Mucosa of stomach (tissue), 1 donor: Measurements from ENCODE around the gene CPM.

ENCODE experiments used
- H3K27me3 ChIP-seq: one replicate; pipeline ENCODE4 v1.7.0; 2013; ENCODE audit warnings: mild to moderate bottlenecking, low read length; ENCODE audit not compliant: control insufficient read depth, insufficient read depth
- H3K36me3 ChIP-seq: one replicate; pipeline ENCODE4 v1.7.0; 2013; ENCODE audit warnings: low read length; ENCODE audit not compliant: control insufficient read depth, insufficient read depth
- H3K4me1 ChIP-seq: one replicate; pipeline ENCODE4 v1.7.0; 2013; ENCODE audit warnings: mild to moderate bottlenecking, low read length; ENCODE audit not compliant: control insufficient read depth, insufficient read depth
- H3K4me3 ChIP-seq: one replicate; pipeline ENCODE4 v1.7.0; 2013; ENCODE audit warnings: low read length
- H3K9ac ChIP-seq: one replicate; pipeline ENCODE4 v1.7.0; 2013; ENCODE audit warnings: mild to moderate bottlenecking, low read length, moderate library complexity
- H3K9me3 ChIP-seq: one replicate; pipeline ENCODE4 v1.7.0; 2013; ENCODE audit warnings: mild to moderate bottlenecking, low read length, moderate library complexity; ENCODE audit not compliant: control insufficient read depth
- donor health status: Pancreatic carcinoma.

The CPM gene

DNA sequence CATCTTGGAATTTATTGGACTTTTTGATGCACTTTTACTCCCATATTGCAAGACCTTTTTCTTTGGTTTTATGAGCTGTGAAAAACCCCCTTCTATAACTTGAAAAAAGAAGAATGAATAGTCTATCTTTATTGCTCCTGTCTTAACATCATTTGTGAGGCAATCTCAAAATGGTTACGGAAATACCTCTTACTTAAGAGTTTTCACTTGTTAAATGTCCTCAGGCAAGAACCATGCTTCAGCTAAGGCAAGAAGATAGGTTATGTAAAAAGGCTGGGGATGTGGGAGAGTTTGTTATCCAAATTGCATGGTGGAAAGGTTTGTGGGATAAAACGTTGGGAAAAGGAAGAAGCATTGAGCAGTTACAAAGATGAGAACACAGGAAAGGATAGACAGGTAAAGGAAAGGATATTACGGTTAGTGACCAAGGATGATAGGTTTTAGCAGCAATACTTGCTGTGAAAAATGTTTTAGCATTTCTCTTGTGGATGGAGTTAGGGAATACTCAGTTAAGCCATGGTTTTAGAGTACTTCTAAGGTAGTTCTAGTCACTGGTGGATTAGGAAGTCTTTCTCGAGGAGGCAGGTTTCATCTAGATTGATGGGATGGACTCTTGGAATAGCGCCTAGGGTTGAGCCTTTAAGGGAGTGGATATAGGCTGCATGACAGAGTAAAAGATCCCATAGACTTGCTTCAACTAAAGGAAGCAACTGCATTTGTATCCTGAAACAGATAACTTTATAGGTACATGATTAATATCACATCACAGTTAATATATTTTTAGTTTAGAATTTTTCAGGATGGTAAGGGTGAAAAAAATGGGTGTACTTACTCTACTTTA lies 94.7 kb downstream of the CPM start:
- Histone ChIP-seq H3K36me3 (no peaks in the 10 kb centered on the region), H3K4me3 (no peak overlapping the region), H3K9ac (no peak overlapping the region), H3K4me1 (no peaks in the 10 kb centered on the region), H3K27me3 (no peaks in the 10 kb centered on the region), H3K9me3 (no peaks in the 10 kb centered on the region)

DNA sequence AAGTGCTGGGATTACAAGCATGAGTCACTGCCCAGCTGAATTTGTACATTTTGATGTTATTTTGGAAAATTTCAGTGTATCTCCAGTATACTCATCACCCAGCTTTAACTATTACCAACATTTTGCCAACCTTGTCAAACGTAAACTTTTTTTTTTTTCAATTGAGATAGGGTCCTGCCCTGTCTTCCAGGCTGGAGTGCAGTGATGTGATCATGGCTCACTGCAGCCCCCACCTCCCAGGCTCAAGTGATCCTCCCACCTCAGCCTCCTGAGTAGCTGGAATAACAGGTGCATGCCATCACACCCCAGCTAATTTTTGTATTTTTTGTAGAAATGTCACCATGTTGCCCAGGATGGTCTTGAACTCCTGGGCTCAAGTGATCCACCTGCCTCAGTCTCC lies 95.8 kb downstream of the CPM start:
- H3K27me3 ChIP-seq: no peaks in the 10 kb centered on the region
- H3K36me3 ChIP-seq: no peaks in the 10 kb centered on the region

GRCh38 chr12:68835333-68835908 lies 97.5 kb downstream of the CPM start:
- Histone ChIP-seq H3K36me3 (no peaks in the 10 kb centered on the region), H3K9ac (no peak overlapping the region), H3K9me3 (no peaks in the 10 kb centered on the region), H3K4me3 (no peak overlapping the region), H3K27me3 (no peaks in the 10 kb centered on the region), H3K4me1 (no peaks in the 10 kb centered on the region)

More for the DNA sequence above, 95.8 kb downstream of the CPM start:
- H3K9ac ChIP-seq: no peak overlapping the region
- no peak overlapping the region for H3K4me3 ChIP-seq
- no peaks in the 10 kb centered on the region for H3K9me3 ChIP-seq
- no peaks in the 10 kb centered on the region for H3K4me1 ChIP-seq

DNA sequence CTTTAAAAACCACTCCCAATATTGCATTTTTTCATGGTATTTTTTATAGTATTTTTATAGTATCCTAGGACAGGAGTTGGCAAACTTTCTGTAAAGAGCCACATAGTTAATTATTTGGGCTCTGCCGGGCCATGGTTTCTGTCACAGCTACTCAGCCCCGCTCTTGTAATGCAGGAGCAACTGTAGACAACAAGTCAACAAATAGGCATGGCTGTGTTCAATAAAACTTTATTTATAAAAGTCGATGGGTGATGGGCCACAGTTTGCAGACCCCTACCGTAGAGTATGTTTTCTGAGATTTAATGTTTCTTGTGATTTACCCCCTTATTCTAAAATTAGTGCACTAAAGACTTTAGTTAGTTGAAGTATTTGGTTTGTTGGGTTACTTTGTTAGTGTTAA lies 99.5 kb downstream of the CPM start:
- no peak overlapping the region for H3K4me3 ChIP-seq
- no peaks in the 10 kb centered on the region for H3K27me3 ChIP-seq
- no peaks in the 10 kb centered on the region for H3K36me3 ChIP-seq

DNA sequence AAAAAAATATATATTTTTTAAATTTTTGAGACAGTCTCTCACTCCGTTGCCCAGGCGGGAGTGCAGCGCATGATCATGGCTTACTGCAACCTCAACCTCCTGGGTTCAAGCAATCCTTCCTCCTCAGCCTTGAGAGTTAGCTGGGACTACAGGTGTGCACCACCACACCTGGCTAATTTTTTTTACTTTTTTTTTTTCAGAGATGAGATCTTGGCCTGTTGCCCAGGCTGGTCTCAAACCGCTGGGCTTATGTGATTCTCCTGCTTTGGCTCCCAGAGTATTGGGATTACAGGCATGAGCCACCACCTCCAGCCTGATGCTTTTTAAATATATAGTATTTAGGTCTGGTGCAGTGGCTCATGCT lies 100.5 kb downstream of the CPM start:
- H3K27me3 ChIP-seq: no peaks in the 10 kb centered on the region
- no peaks in the 10 kb centered on the region for H3K9me3 ChIP-seq
- H3K4me1 ChIP-seq: no peaks in the 10 kb centered on the region
- H3K9ac ChIP-seq: no peak overlapping the region
- H3K36me3 ChIP-seq: no peaks in the 10 kb centered on the region
- no peak overlapping the region for H3K4me3 ChIP-seq

More for the DNA sequence above, 99.5 kb downstream of the CPM start:
- H3K4me1 ChIP-seq: no peaks in the 10 kb centered on the region
- H3K9me3 ChIP-seq: no peaks in the 10 kb centered on the region
- H3K9ac ChIP-seq: no peak overlapping the region

DNA sequence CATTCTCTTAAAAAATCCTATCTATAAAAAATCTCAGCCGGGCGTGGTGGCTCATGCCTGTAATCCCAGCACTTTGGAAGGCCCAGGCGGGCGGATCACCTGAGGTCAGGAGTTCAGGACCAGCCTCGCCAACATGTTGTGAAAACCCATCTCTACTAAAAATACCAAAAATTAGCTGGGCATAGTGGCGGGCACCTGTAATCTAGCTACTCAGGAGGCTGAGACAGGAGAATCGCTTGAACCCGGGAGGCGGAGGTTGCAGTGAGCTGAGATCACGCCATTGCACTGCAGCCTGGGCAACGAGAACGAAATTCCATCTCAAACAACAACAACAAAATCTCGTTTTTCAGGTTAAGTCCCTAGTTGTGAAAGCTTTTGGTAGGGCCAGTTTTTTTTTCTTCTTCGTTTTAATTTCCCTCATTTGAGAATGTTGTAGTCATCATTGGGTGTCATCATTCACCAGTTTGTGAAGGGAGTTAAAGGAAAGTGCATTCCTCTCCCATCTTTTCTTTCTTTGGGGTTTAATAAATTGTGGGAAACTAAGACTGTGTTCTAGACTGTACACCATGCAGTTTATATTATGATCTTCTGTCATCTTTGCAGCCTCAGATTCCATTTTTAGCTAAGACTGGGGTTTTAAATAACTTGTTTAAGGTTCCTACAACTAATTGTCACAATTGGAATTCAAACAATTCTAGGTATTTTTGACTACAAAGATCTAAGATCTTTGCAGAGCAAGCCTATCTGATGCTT lies 101.0 kb downstream of the CPM start:
- no peak overlapping the region for H3K9ac ChIP-seq
- no peaks in the 10 kb centered on the region for H3K9me3 ChIP-seq
- H3K36me3 ChIP-seq: no peaks in the 10 kb centered on the region
- no peaks in the 10 kb centered on the region for H3K4me1 ChIP-seq
- no peaks in the 10 kb centered on the region for H3K27me3 ChIP-seq
- H3K4me3 ChIP-seq: no peak overlapping the region

GRCh38 chr12:68831272-68831671 lies 101.7 kb downstream of the CPM start:
- Histone ChIP-seq H3K9ac (no peak overlapping the region), H3K27me3 (no peaks in the 10 kb centered on the region), H3K4me3 (no peak overlapping the region), H3K9me3 (no peaks in the 10 kb centered on the region), H3K36me3 (no peaks in the 10 kb centered on the region), H3K4me1 (no peaks in the 10 kb centered on the region)

DNA sequence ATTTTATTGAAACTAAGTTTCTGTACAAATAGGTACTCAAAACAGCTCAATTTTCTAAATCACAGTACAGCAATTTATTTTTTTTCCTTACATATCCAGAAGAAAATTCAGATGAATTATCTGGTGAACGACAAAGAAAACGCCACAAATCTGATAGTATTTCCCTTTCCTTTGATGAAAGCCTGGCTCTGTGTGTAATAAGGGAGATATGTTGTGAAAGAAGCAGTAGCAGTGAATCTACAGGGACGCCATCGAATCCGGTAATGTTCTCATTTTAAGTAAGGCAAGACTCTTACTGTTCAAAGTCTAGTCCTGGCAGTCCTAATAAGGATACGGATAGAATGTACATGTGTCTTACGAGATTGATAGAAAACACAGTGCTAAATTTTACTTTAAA lies 104.3 kb downstream of the CPM start:
- Histone ChIP-seq H3K36me3 (peaks cover 6% of the 10 kb centered on the region), H3K9ac (no peak overlapping the region), H3K4me1 (no peaks in the 10 kb centered on the region), H3K9me3 (no peaks in the 10 kb centered on the region), H3K4me3 (no peak overlapping the region), H3K27me3 (no peaks in the 10 kb centered on the region)

DNA sequence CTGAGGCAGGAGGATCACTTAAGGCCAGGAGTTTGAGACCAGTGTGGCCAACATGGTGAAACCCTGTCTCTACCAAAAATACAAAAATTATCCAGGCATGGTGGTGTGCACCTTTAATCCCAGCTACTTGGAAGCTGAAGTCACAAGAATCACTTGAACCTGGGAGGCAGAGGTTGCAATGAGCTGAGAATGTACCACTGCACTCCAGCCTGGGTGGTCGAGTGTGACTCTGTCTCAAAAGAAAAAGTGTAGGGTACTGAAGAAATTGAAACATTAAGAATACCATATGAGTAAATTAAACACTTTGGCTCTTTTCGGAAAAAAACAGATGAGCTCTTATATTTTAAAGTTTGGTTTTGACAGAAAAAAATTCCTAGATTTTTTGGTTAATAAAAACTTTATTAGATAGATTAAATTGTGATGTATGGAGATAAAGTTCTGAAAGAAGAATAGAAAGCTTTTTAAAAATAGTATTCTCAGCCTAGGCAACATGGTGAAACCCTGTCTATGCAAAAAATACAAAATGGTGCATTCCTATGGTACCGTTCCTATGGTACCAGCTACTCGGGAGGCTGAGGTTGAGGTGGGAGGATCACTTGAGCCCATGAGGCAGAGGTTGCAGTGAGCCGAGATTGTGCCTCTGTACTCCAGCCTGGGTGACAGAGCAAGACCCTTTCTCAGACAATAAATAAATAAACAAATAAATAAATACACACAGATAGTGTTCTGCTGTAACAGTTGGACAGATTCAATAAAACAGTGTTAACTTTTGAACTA lies 104.9 kb downstream of the CPM start:
- Histone ChIP-seq H3K27me3 (no peaks in the 10 kb centered on the region), H3K9me3 (no peaks in the 10 kb centered on the region), H3K4me1 (no peaks in the 10 kb centered on the region), H3K36me3 (peaks cover 6% of the 10 kb centered on the region), H3K9ac (no peak overlapping the region), H3K4me3 (no peak overlapping the region)

DNA sequence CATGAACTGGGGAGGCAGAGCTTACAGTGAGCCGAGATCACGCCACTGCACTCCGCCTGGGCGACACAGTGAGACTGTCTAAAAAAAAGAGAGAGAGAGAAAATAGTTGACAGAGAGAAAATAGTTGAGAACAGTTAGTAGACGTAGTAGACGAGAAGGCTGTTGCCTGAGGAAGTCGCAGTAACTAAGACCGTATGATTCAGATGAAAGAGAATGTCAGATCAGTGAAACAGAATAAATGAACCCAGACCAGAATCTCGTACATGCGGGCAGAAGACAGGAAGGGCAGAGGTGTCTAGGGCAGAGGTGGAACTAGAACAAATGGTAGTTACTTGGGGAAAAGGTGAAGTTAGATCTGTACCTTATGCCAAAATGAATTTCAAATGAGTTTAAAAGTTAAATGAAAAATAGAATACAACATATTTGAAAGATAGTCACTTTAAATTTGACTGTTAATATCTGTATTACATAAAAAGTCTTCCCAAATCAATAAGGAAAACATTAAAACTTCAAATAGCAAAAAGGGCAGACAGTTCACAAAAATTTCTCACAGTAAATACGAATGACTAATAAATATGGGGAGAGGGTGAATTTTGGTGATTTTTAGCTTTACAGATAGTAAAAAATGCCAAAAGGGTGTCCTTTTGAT lies 107.3 kb downstream of the CPM start:
- no peaks in the 10 kb centered on the region for H3K27me3 ChIP-seq
- H3K36me3 ChIP-seq: peaks cover 6% of the 10 kb centered on the region
- no peak overlapping the region for H3K4me3 ChIP-seq
- H3K9me3 ChIP-seq: no peaks in the 10 kb centered on the region
- H3K4me1 ChIP-seq: no peaks in the 10 kb centered on the region
- H3K9ac ChIP-seq: no peak overlapping the region

GRCh38 chr12:68824597-68825250 lies 108.2 kb downstream of the CPM start:
- Histone ChIP-seq H3K9me3 (no peaks in the 10 kb centered on the region), H3K9ac (no peak overlapping the region), H3K4me1 (no peaks in the 10 kb centered on the region), H3K4me3 (no peak overlapping the region), H3K36me3 (peaks cover 6% of the 10 kb centered on the region), H3K27me3 (no peaks in the 10 kb centered on the region)
